HG02943 (cell line): Measurements from ENCODE around the gene MEST.
"Not testable (repeated sequence)": the region's sequence is repeated elsewhere in the genome, so short reads cannot be mapped to it uniquely, and the experiment has no call there.

Experiments used
- ATAC-seq: cut with Tn5 transposase; IDR thresholded peaks from one replicate; pipeline ENCODE4 v1.9.1; 2021; ENCODE audit warnings: mild to moderate bottlenecking, low read depth, moderate library complexity; ENCODE audit not compliant: unreplicated experiment

The MEST gene

GRCh38 chr7:130521258-130521951 lies 29.5 kb downstream of the MEST start:
- ATAC-seq = no peak

- not testable (repeated sequence) for ATAC-seq
Observed at GRCh38 chr7:130523519-130524125, 31.7 kb downstream of the MEST start.

- ATAC-seq = no peak
Observed at GRCh38 chr7:130524628-130525027, 32.7 kb downstream of the MEST start.

GRCh38 chr7:130527752-130528355 lies 36.0 kb downstream of the MEST start:
- not testable (repeated sequence) for ATAC-seq

- ATAC-seq = no peak
Observed at GRCh38 chr7:130529417-130529816, 37.5 kb downstream of the MEST start.

GRCh38 chr7:130537894-130538293 lies 46.0 kb downstream of the MEST start:
- ATAC-seq = not testable (repeated sequence)

GRCh38 chr7:130541287-130541686 lies 49.4 kb downstream of the MEST start:
- not testable (repeated sequence) for ATAC-seq

GRCh38 chr7:130542297-130542696 lies 50.4 kb downstream of the MEST start:
- not testable (repeated sequence) for ATAC-seq

GRCh38 chr7:130543487-130544010 lies 51.7 kb downstream of the MEST start:
- no peak for ATAC-seq

- ATAC-seq = no peak
Observed at GRCh38 chr7:130544356-130544755, 52.5 kb downstream of the MEST start.

GRCh38 chr7:130553398-130554029 lies 61.6 kb downstream of the MEST start:
- ATAC-seq = no peak

- no peak for ATAC-seq
Observed at GRCh38 chr7:130554481-130554880, 62.6 kb downstream of the MEST start.
